B cell (primary cell): Measurements from ENCODE around the gene ODAD4. TPM values are rescaled to one million over a fixed set of nuclear protein-coding genes. Genes with fewer than 3 reads are reported as not detected.

Experiments
- polyA plus RNA-seq: library from polyadenylated mRNA; depleted of rRNA; stranded (reverse); fragments of >200 nt; gene quantifications from 2 replicates; pipeline ENCODE4 v1.2.3, GENCODE V29; 2012
- total RNA-seq, 2 donors: library from RNA; stranded (reverse); fragments of 120-200 nt in 1 of 2; gene quantifications; 1 replicate in 1 of 2; 2 replicates in 1 of 2; pipeline versions ENCODE4 v1.2.3 to v1.2.4, GENCODE V29; 2013 to 2022

The ODAD4 gene
- total and polyA plus RNA-seq, 2 donors (not counting 1 experiment from before 2014, with no cell fraction given), result 0.27 TPM; not detected in 1

Other genes starting within 250 kb of the ODAD4 start
- 753 and 773 TPM in 2 replicates for gene EIF1, start 241.7 kb upstream of the ODAD4 start, total RNA-seq
- 2,045 and 2,985 TPM in 2 replicates for gene EIF1, start 241.7 kb upstream of the ODAD4 start, polyA plus RNA-seq
- gene GAST, start 218.3 kb upstream of the ODAD4 start, total RNA-seq, result not detected in 2 replicates
- not detected in 2 replicates for gene GAST, start 218.3 kb upstream of the ODAD4 start, polyA plus RNA-seq
- gene HAP1, start 196.0 kb upstream of the ODAD4 start, total RNA-seq, result 0.15 and 0.37 TPM in 2 replicates
- 0.03 TPM in 2 replicates for gene HAP1, start 196.0 kb upstream of the ODAD4 start, polyA plus RNA-seq
- 56.1 and 63.3 TPM in 2 replicates for gene JUP, start 143.9 kb upstream of the ODAD4 start, total RNA-seq
- 42.6 and 62.9 TPM in 2 replicates for gene JUP, start 143.9 kb upstream of the ODAD4 start, polyA plus RNA-seq
- 2.5 and 2.8 TPM in 2 replicates for gene P3H4, start 118.7 kb upstream of the ODAD4 start, total RNA-seq
- gene P3H4, start 118.7 kb upstream of the ODAD4 start, polyA plus RNA-seq, result 1.3 TPM in 2 replicates
- gene FKBP10, start 117.6 kb upstream of the ODAD4 start, total RNA-seq, result 0.34 and 0.70 TPM in 2 replicates
- 0.21 and 0.40 TPM in 2 replicates for gene FKBP10, start 117.6 kb upstream of the ODAD4 start, polyA plus RNA-seq
- gene NT5C3B, start 94.4 kb upstream of the ODAD4 start, total RNA-seq, result 46.5 and 49.6 TPM in 2 replicates
- 43.8 and 50.1 TPM in 2 replicates for gene NT5C3B, start 94.4 kb upstream of the ODAD4 start, polyA plus RNA-seq
- 0.12 and 0.15 TPM in 2 replicates for gene KLHL10, start 92.8 kb upstream of the ODAD4 start, total RNA-seq
- 0.37 TPM in 1 of 2 replicates, not detected in the other for gene KLHL10, start 92.8 kb upstream of the ODAD4 start, polyA plus RNA-seq
- 18.7 and 18.8 TPM in 2 replicates for gene KLHL11, start 65.2 kb upstream of the ODAD4 start, total RNA-seq
- 4.2 and 5.5 TPM in 2 replicates for gene KLHL11, start 65.2 kb upstream of the ODAD4 start, polyA plus RNA-seq
- 85.3 and 91.5 TPM in 2 replicates for gene ACLY, start 11.7 kb upstream of the ODAD4 start, total RNA-seq
- gene ACLY, start 11.7 kb upstream of the ODAD4 start, polyA plus RNA-seq, result 33.3 and 40.2 TPM in 2 replicates
- 45.2 and 59.0 TPM in 2 replicates for gene CNP, start 36.2 kb downstream of the ODAD4 start, total RNA-seq
- gene CNP, start 36.2 kb downstream of the ODAD4 start, polyA plus RNA-seq, result 15.9 and 19.0 TPM in 2 replicates
- 150 and 152 TPM in 2 replicates for gene DNAJC7, start 86.8 kb downstream of the ODAD4 start, total RNA-seq
- 22.0 and 25.8 TPM in 2 replicates for gene DNAJC7, start 86.8 kb downstream of the ODAD4 start, polyA plus RNA-seq
- 22.0 and 23.7 TPM in 2 replicates for gene NKIRAS2, start 89.5 kb downstream of the ODAD4 start, total RNA-seq
- 21.4 and 29.2 TPM in 2 replicates for gene NKIRAS2, start 89.5 kb downstream of the ODAD4 start, polyA plus RNA-seq
- 2.1 TPM in 2 replicates for gene C17orf113, start 120.0 kb downstream of the ODAD4 start, total RNA-seq
- gene C17orf113, start 120.0 kb downstream of the ODAD4 start, polyA plus RNA-seq, result 0.66 and 1.2 TPM in 2 replicates
- 0.78 and 1.1 TPM in 2 replicates for gene ZNF385C, start 167.9 kb downstream of the ODAD4 start, total RNA-seq
- 0.33 and 0.40 TPM in 2 replicates for gene ZNF385C, start 167.9 kb downstream of the ODAD4 start, polyA plus RNA-seq
- 34.6 and 39.7 TPM in 2 replicates for gene DHX58, start 182.1 kb downstream of the ODAD4 start, total RNA-seq
- gene DHX58, start 182.1 kb downstream of the ODAD4 start, polyA plus RNA-seq, result 31.6 and 57.6 TPM in 2 replicates
- 61.6 and 66.3 TPM in 2 replicates for gene KAT2A, start 190.8 kb downstream of the ODAD4 start, total RNA-seq
- 155 TPM in 2 replicates for gene KAT2A, start 190.8 kb downstream of the ODAD4 start, polyA plus RNA-seq
- gene HSPB9, start 192.2 kb downstream of the ODAD4 start, total RNA-seq, result not detected in 2 replicates
- gene HSPB9, start 192.2 kb downstream of the ODAD4 start, polyA plus RNA-seq, result 0.09 and 0.10 TPM in 2 replicates
- gene RAB5C, start 224.4 kb downstream of the ODAD4 start, total RNA-seq, result 79.9 and 81.9 TPM in 2 replicates
- gene RAB5C, start 224.4 kb downstream of the ODAD4 start, polyA plus RNA-seq, result 110 and 143 TPM in 2 replicates